Adrenal gland (tissue), 12 donors: ENCODE data around the gene ERAL1. TPM values are rescaled to one million over a fixed set of nuclear protein-coding genes. Genes with fewer than 3 reads are reported as not detected.

Experiments used
- DNase-seq, 7 donors: peaks; one replicate each; pipeline ENCODE4 v3.0.0-alpha.2; 2019 to 2020
- H3K27ac ChIP-seq, 5 donors: fragments of 200-600 bp; sonication (generic) in 4 of 5; 1 replicate in 3 of 5; 2 replicates in 2 of 5; pipeline versions ENCODE4 v1.5.1 to v1.8.0; 2016 to 2020; ENCODE audit warnings: mild to moderate bottlenecking in 1 of 5
- H3K27me3 ChIP-seq: fragments of 200-600 bp; 2 replicates; pipeline ENCODE4 v1.8.0; 2021
- H3K36me3 ChIP-seq, 2 donors: fragments of 200-600 bp; replicated peaks in 1 of 2; 1 replicate in 1 of 2; 2 replicates in 1 of 2; pipeline versions ENCODE4 v1.5.1 to v1.8.0; 2018 to 2022
- H3K4me1 ChIP-seq, 2 donors: fragments of 200-600 bp; replicated peaks in 1 of 2; 1 replicate in 1 of 2; 2 replicates in 1 of 2; pipeline versions ENCODE4 v1.5.1 to v1.8.0; 2018 to 2021
- H3K4me3 ChIP-seq, 4 donors: fragments of 200-600 bp; sonication (generic) in 3 of 4; one replicate each; pipeline ENCODE4 v1.5.1; 2016 to 2018
- H3K9me3 ChIP-seq, 3 donors: fragments of 200-600 bp; sonication (generic) in 1 of 3; replicated peaks in 1 of 3; 1 replicate in 2 of 3; 2 replicates in 1 of 3; pipeline versions ENCODE4 v1.5.1 to v1.8.0; 2016 to 2021
- CTCF ChIP-seq, 6 experiments: fragments of 450-650 bp in 4 of 6; fragments of 200-600 bp in 2 of 6; sonication (generic) in 1 of 6; IDR thresholded peaks; 1 replicate in 5 of 6; 2 replicates in 1 of 6; pipeline versions ENCODE4 v1.5.1 to v1.8.0; 2016 to 2021; ENCODE audit warnings: antibody characterized with exemption in 6 of 6, mild to moderate bottlenecking in 2 of 6, moderate library complexity in 1 of 6
- POLR2A ChIP-seq, 2 donors: fragments of 450-650 bp; IDR thresholded peaks; one replicate each; pipeline ENCODE4 v1.6.1; 2017; ENCODE audit warnings: antibody characterized with exemption in 2 of 2, mild to moderate bottlenecking in 2 of 2, moderate library complexity in 1 of 2
- WGBS, 4 donors: extraction: QIAGEN DNeasy Blood & Tissue Kit in 2 of 4; methylation state at CpG; one replicate each; pipeline versions ENCODE4 v1.1.5 to v1.1.7; 2013 to 2017; 5-methylcytosine and 5-hydroxymethylcytosine counted together
- intact Hi-C, 2 donors: fragments of 100-400 bp; cut with DNase I; formaldehyde crosslinking; loops; one replicate each; pipeline versions ENCODE4 v1.14.1 to v1.15.0; 2022 to 2023
- polyA plus RNA-seq, 3 donors: library from polyadenylated mRNA; stranded (reverse); fragments of 200-250 nt in 2 of 3; fragments of 350-450 nt in 1 of 3; fragmentation: Illumina TruSeq in 1 of 3; extraction: RNeasy Lipid Tissue Mini Kit (QIAGEN cat#74804) in 1 of 3; gene quantifications; one replicate each; pipeline ENCODE4 v1.2.3, GENCODE V29; 2013 to 2014
- total RNA-seq, 9 donors: library from RNA; depleted of rRNA in 4 of 9; stranded (reverse); fragments of >200 nt in 4 of 9; fragments of 120-200 nt in 1 of 9; fragmentation: NEBNext Ultra II Directional in 1 of 9; extraction: Animal tissue kit (Norgen Biotek cat#: 25700) in 1 of 9; gene quantifications; one replicate each; pipeline versions ENCODE4 v1.1.0 to v1.2.4, GENCODE V29; 2013 to 2023
- donor health status: healthy with polysubstance abuse.
- donor health status: Bipolar disorder and iron deficiency.
- donor health status: DM: yes; HTN: yes; CAD: no.
- donor health status: DM: no; HTN: no; CAD: no.
- donor health status: DM: no; HTN: no; CAD: no.
- donor health status: DM: yes; HTN: yes; CAD: no.

The ERAL1 gene
- total and polyA plus RNA-seq, 12 donors: 42.8 to 80.8 (median 55.1) TPM

GRCh38 chr17:28811651-28812090 lies 43.1 kb upstream of the ERAL1 start:
- no peak for DNase-seq
- H3K36me3 ChIP-seq: no peaks in the 10 kb centered on the region
- peak overlapping the region; percentile 32 to 87 (median 80) for H3K4me3 ChIP-seq
- no peaks in the 10 kb centered on the region for H3K27me3 ChIP-seq
- no peaks in the 10 kb centered on the region for H3K9me3 ChIP-seq
- 6 to 8% (median 8%) methylated on average over 6 of the region's 6 CpGs for WGBS, 4 donors
- peak overlapping the region in 4 of 5 donors; percentile 73 to 94 (median 90) for H3K27ac ChIP-seq
- intact Hi-C loops: no loop called here
- H3K4me1 ChIP-seq: peaks cover 19 to 37% of the 10 kb centered on the region in 2 donors
- no peak for TF ChIP-seq CTCF (IDR thresholded peaks at IDR 0.05)
- no peak for TF ChIP-seq POLR2A (IDR thresholded peaks at IDR 0.05)

GRCh38 chr17:28812091-28812747 lies 42.6 kb upstream of the ERAL1 start:
- WGBS, 4 donors: 0 to 2% (median 1%) methylated on average over 13 to 45 of the region's 47 CpGs
- Histone ChIP-seq H3K4me3 (peak overlapping the region; percentile 32 to 87 (median 80)), H3K27ac (peak overlapping the region; percentile 73 to 94 (median 89)), H3K36me3 (no peaks in the 10 kb centered on the region), H3K4me1 (peaks cover 18 to 33% of the 10 kb centered on the region in 2 donors), H3K27me3 (no peaks in the 10 kb centered on the region), H3K9me3 (no peaks in the 10 kb centered on the region)
- TF ChIP-seq POLR2A (IDR thresholded peaks at IDR 0.05): peak in 1 of 2 donors; percentile 6
- no peak for TF ChIP-seq CTCF (IDR thresholded peaks at IDR 0.05)
- peak; percentile 98 to 99 (median 98) for DNase-seq
- intact Hi-C loops: no loop called here

GRCh38 chr17:28812748-28813377 lies 42.0 kb upstream of the ERAL1 start:
- TF ChIP-seq CTCF (IDR thresholded peaks at IDR 0.05) (peak in 3 of 6 experiments; percentile 7 to 33 (median 33)), POLR2A (IDR thresholded peaks at IDR 0.05) (no peak)
- Histone ChIP-seq H3K4me1 (peaks cover 12 to 26% of the 10 kb centered on the region in 2 donors), H3K9me3 (no peaks in the 10 kb centered on the region), H3K4me3 (peak overlapping the region in 3 of 4 donors; percentile 79 to 87 (median 81)), H3K36me3 (no peaks in the 10 kb centered on the region), H3K27me3 (no peaks in the 10 kb centered on the region), H3K27ac (peak overlapping the region; percentile 73 to 94 (median 89))
- 0% methylated on average over 3 to 10 of the region's 10 CpGs for WGBS, 4 donors
- DNase-seq: no peak
- intact Hi-C loops: no loop called here

GRCh38 chr17:28816540-28816939 lies 38.3 kb upstream of the ERAL1 start:
- WGBS, 4 donors: 79 to 84% (median 84%) methylated on average over 4 of the region's 4 CpGs
- intact Hi-C loops: no loop called here
- Histone ChIP-seq H3K4me1 (peaks cover 0 to 5% of the 10 kb centered on the region in 2 donors), H3K9me3 (no peaks in the 10 kb centered on the region), H3K4me3 (no peak overlapping the region), H3K27me3 (no peaks in the 10 kb centered on the region), H3K27ac (no peak overlapping the region), H3K36me3 (no peaks in the 10 kb centered on the region)
- no peak for DNase-seq
- TF ChIP-seq POLR2A (IDR thresholded peaks at IDR 0.05): no peak
- no peak for TF ChIP-seq CTCF (IDR thresholded peaks at IDR 0.05)
